Transverse colon (tissue), 4 donors: ENCODE data around the gene PLCB1. TPM values are rescaled to one million over a fixed set of nuclear protein-coding genes. Genes with fewer than 3 reads are reported as not detected.

Experiments used
- DNase-seq: peaks from one replicate; pipeline ENCODE4 v3.0.0-alpha.2; 2019
- H3K27ac ChIP-seq, 4 donors: fragments of 200-600 bp; sonication (generic); 2 replicates each; pipeline ENCODE4 v1.5.1; 2016 to 2018; ENCODE audit warnings: inconsistent platforms in 4 of 4
- H3K27me3 ChIP-seq: fragments of 200-600 bp; sonication (generic); 2 replicates; pipeline ENCODE4 v1.5.1; 2017; ENCODE audit warnings: inconsistent platforms
- H3K36me3 ChIP-seq, 4 donors: fragments of 200-600 bp; sonication (generic); 2 replicates each; pipeline ENCODE4 v1.5.1; 2017 to 2019; ENCODE audit warnings: inconsistent platforms in 4 of 4
- H3K4me1 ChIP-seq, 4 donors: fragments of 200-600 bp; sonication (generic); 2 replicates each; pipeline ENCODE4 v1.5.1; 2017 to 2020; ENCODE audit warnings: inconsistent platforms in 4 of 4
- H3K4me3 ChIP-seq, 4 donors: fragments of 200-600 bp; sonication (generic); 1 replicate in 1 of 4; 2 replicates in 3 of 4; pipeline versions ENCODE4 v1.5.1 to v1.6.1; 2017 to 2019; ENCODE audit warnings: inconsistent platforms in 4 of 4
- H3K9me3 ChIP-seq, 2 donors: fragments of 200-600 bp; sonication (generic); 2 replicates each; pipeline ENCODE4 v1.5.1; 2017 to 2019; ENCODE audit warnings: inconsistent platforms in 2 of 2
- EP300 ChIP-seq: sonication (generic); formaldehyde crosslinking; IDR thresholded peaks from one replicate; pipeline ENCODE4 v1.6.1; 2017; ENCODE audit warnings: antibody characterized with exemption, low read depth
- POLR2A ChIP-seq: fragments of 450-650 bp; IDR thresholded peaks from one replicate; pipeline ENCODE4 v1.6.1; 2016; ENCODE audit warnings: antibody characterized with exemption, mild to moderate bottlenecking, moderate library complexity
- POLR2AphosphoS5 ChIP-seq, 3 donors: sonication (generic); formaldehyde crosslinking; IDR thresholded peaks; one replicate each; pipeline ENCODE4 v1.6.1; 2016; ENCODE audit warnings: antibody characterized with exemption in 3 of 3
- WGBS, 2 donors: methylation state at CpG; one replicate each; pipeline ENCODE4 v1.1.5; 2018; ENCODE audit warnings: low coverage in 1 of 2; 5-methylcytosine and 5-hydroxymethylcytosine counted together
- in situ Hi-C, 4 donors: fragments of 200-750 bp; cut with MboI; loops; one replicate each; pipeline versions ENCODE4 v1.15.0 to v1.15.1; 2017; ENCODE audit warnings: low sequenced_read_pairs in 3 of 4, low pct_ligation_motif_present in 1 of 4, low pct_unique_long_range_greater_than_20kb in 1 of 4
- intact Hi-C: fragments of 100-400 bp; cut with DNase I; formaldehyde crosslinking; loops from one replicate; pipeline ENCODE4 v1.15.1; 2023; ENCODE audit warnings: low total_unique reads
- total RNA-seq, 4 donors: library from RNA; depleted of rRNA; stranded (reverse); fragments of >200 nt; gene quantifications; one replicate each; pipeline ENCODE4 v1.1.0, GENCODE V29; 2016
- TF ChIP-seq, protein P1 (sequence below), 5 experiments: fragments of 200-600 bp in 3 of 5; fragments of 450-650 bp in 2 of 5; sonication (generic) in 3 of 5; IDR thresholded peaks; 1 replicate in 2 of 5; 2 replicates in 3 of 5; pipeline ENCODE4 v1.5.1; 2016 to 2017; ENCODE audit warnings: antibody characterized with exemption in 5 of 5, inconsistent platforms in 3 of 5, mild to moderate bottlenecking in 2 of 5, moderate library complexity in 1 of 5

Gene PLCB1
- total RNA-seq, 4 donors from 2014 or later: 13.1 to 18.6 (median 15.8) TPM

DNA sequence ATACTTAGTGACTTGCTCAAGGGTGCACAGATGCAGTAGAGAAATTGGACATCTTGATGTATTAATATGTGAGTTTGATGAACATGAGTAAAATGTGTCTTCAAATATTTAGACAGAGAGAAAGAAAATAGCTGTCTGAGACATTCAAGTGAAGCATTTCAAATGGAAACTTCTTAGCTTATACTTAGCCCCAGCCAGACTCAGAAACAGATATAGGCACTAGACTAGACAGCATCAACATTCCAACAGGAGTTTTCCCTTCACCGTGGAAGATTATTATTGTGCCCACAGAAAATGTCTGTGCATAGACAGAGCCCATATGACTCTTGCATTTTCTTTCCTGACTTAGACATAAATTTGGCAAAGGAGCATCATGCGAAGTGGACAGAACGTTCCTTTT is 443.0 kb downstream of the PLCB1 start:
- TF ChIP-seq, protein P1, sequence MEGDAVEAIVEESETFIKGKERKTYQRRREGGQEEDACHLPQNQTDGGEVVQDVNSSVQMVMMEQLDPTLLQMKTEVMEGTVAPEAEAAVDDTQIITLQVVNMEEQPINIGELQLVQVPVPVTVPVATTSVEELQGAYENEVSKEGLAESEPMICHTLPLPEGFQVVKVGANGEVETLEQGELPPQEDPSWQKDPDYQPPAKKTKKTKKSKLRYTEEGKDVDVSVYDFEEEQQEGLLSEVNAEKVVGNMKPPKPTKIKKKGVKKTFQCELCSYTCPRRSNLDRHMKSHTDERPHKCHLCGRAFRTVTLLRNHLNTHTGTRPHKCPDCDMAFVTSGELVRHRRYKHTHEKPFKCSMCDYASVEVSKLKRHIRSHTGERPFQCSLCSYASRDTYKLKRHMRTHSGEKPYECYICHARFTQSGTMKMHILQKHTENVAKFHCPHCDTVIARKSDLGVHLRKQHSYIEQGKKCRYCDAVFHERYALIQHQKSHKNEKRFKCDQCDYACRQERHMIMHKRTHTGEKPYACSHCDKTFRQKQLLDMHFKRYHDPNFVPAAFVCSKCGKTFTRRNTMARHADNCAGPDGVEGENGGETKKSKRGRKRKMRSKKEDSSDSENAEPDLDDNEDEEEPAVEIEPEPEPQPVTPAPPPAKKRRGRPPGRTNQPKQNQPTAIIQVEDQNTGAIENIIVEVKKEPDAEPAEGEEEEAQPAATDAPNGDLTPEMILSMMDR (IDR thresholded peaks at IDR 0.05): no peak
- 75 to 86% methylated on average over 3 of the region's 3 CpGs for WGBS, 2 donors
- Histone ChIP-seq H3K4me3 (no peak overlapping the region), H3K27me3 (no peaks in the 10 kb centered on the region), H3K9me3 (no peaks in the 10 kb centered on the region), H3K27ac (no peak overlapping the region), H3K36me3 (no peaks in the 10 kb centered on the region), H3K4me1 (no peaks in the 10 kb centered on the region)
- intact Hi-C loops: no loop called here
- in situ Hi-C loops: no loop called here
- DNase-seq: no peak

DNA sequence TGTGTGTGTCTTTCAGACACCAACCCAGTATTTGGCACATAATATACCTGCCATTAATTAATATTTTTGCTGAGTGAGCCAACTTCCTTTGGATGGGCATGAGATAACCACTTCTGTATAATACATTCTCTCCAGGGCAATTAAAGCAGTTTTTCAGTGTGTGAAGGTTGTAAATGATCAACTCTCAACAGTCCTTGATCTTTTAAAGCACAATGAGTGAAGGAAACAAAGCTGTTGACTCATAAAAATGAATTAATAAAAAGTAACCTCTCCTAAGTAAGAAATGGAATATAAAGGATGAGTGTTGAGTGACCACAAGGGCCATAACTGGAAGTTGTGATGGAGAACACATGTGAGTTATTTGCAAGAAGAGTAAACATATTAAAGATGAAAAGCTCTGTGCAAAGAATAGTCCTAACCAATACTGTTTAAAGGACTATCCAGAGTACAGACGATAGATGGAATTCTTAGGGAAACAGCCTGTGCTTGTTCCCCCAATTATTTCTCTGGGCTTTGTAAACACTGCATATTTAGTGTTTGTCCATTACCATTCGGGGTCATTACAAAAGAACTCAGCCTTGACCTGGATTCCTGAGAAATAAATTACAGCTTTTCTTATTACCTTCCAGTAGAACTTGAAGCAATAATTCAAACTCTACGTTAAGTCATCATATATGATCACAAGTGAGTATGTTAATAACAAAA is 446.2 kb downstream of the PLCB1 start:
- Histone ChIP-seq H3K27ac (no peak overlapping the region), H3K4me1 (peaks cover 0 to 5% (median 0%) of the 10 kb centered on the region in 4 donors), H3K9me3 (no peaks in the 10 kb centered on the region), H3K4me3 (no peak overlapping the region), H3K27me3 (no peaks in the 10 kb centered on the region), H3K36me3 (no peaks in the 10 kb centered on the region)
- intact Hi-C loops (no loop called here), in situ Hi-C loops (no loop called here)
- DNase-seq: no peak
- WGBS, 2 donors: 62 to 69% methylated on average over 3 of the region's 3 CpGs
- TF ChIP-seq, protein P1 (IDR thresholded peaks at IDR 0.05): no peak
- TF ChIP-seq POLR2A (no peak), EP300 (no peak), POLR2AphosphoS5 (IDR thresholded peaks at IDR 0.05) (no peak)

DNA sequence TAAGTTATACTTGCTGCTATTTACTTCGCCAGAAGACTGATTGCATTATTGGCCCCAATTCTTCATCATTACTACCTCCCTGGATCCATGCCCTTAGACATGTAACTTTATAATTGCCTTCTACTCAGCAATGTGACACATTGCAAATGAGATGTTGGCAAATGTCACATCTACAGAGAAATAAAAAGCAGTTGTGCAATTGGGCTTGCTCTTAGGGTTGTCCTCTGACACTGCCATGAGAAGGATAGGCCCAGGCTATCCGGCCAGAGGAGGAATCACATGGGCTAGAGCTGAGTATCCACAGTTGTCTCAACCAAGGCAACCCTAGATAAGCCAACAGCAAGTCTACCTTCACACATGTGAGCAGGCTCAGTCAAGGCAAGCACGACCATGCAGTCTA is 447.0 kb downstream of the PLCB1 start:
- H3K27me3 ChIP-seq: no peaks in the 10 kb centered on the region
- peaks cover 0 to 5% (median 0%) of the 10 kb centered on the region in 4 donors for H3K4me1 ChIP-seq
- TF ChIP-seq POLR2A (no peak), POLR2AphosphoS5 (IDR thresholded peaks at IDR 0.05) (no peak), EP300 (no peak)
- TF ChIP-seq, protein P1 (IDR thresholded peaks at IDR 0.05): no peak
- intact Hi-C loops (no loop called here), in situ Hi-C loops (no loop called here)
- no peak overlapping the region for H3K4me3 ChIP-seq
- WGBS, 2 donors: 83 to 86% methylated on average over 1 to 3 of the region's 3 CpGs
- no peak for DNase-seq
- H3K9me3 ChIP-seq: no peaks in the 10 kb centered on the region
- H3K27ac ChIP-seq: no peak overlapping the region
- H3K36me3 ChIP-seq: no peaks in the 10 kb centered on the region

DNA sequence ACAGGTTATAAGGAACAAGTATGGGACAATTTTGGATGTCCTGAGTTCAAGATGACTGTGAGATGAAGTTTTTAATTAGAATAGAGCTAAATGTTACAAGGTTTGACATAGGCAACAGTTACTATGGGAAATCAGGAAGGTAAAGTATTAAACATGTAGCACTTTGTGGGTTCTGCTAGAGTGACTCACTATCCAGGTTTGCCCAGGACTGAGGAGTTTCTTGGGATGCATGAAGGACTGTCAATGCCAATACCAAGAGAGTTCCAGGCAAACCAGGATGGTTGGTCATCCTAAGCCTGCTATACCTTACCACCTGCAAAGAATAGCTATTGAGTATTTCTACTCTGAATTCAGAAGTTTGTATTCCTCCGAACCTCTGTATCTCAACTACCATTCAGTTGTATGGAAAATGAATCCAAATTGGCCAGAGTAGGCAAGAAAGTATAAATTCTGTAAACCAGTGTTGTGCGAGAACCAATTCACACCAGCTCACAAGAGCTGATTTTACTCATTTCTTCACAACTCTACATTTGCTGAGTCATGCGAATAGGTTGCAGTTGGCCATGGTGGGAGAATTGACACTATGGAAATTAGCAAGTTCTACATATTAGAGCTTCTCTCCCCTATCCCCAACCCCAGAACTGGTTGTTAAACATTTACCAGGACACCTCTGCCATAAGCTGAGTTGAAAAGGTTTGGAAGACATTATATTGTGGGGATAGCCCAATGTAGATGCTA is 449.5 kb downstream of the PLCB1 start:
- TF ChIP-seq POLR2AphosphoS5 (IDR thresholded peaks at IDR 0.05): no peak
- TF ChIP-seq, protein P1 (IDR thresholded peaks at IDR 0.05): no peak
- TF ChIP-seq EP300: no peak
- no peak for TF ChIP-seq POLR2A

More for the DNA sequence above, 449.5 kb downstream of the PLCB1 start:
- Histone ChIP-seq H3K4me1 (peaks cover 0 to 5% (median 0%) of the 10 kb centered on the region in 4 donors), H3K36me3 (no peaks in the 10 kb centered on the region), H3K4me3 (no peak overlapping the region), H3K9me3 (no peaks in the 10 kb centered on the region), H3K27me3 (no peaks in the 10 kb centered on the region), H3K27ac (no peak overlapping the region)
- intact Hi-C loops: no loop called here
- in situ Hi-C loops: no loop called here
- no peak for DNase-seq
- 90 to 91% methylated on average over 3 of the region's 3 CpGs for WGBS, 2 donors
